ENCODE data around the gene FBXO36.
"Not testable (repeated sequence)": the region's sequence is repeated elsewhere in the genome, so short reads cannot be mapped to it uniquely, and the experiment has no call there.

The FBXO36 gene

GRCh38 chr2:229910832-229911412, 11.4 kb upstream of the FBXO36 start:
- no peak for DNase-seq

DNA sequence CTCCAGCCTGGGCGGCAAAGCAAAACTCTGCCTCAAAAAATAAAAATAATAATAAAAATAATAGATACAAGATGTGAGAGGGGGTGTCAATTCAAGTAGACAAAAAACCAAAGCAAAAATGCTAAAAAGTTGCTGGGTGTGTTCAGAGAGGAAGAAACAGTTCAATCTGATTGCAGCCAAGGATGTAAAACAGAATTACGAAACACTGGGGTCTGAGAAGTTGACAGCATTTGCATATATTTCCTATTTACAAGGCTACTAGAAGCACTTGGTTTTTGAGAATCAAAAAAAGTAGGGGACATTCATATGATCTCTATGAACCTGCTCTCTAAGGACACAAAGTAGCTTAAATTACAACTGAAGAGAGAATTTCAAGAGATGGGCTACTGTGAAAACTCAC, 8.1 kb upstream of the FBXO36 start:
- DNase-seq: no peak

GRCh38 chr2:229917793-229918192, 4.5 kb upstream of the FBXO36 start:
- DNase-seq: no peak

GRCh38 chr2:229920011-229920641, 2.2 kb upstream of the FBXO36 start:
- DNase-seq: no peak

DNA sequence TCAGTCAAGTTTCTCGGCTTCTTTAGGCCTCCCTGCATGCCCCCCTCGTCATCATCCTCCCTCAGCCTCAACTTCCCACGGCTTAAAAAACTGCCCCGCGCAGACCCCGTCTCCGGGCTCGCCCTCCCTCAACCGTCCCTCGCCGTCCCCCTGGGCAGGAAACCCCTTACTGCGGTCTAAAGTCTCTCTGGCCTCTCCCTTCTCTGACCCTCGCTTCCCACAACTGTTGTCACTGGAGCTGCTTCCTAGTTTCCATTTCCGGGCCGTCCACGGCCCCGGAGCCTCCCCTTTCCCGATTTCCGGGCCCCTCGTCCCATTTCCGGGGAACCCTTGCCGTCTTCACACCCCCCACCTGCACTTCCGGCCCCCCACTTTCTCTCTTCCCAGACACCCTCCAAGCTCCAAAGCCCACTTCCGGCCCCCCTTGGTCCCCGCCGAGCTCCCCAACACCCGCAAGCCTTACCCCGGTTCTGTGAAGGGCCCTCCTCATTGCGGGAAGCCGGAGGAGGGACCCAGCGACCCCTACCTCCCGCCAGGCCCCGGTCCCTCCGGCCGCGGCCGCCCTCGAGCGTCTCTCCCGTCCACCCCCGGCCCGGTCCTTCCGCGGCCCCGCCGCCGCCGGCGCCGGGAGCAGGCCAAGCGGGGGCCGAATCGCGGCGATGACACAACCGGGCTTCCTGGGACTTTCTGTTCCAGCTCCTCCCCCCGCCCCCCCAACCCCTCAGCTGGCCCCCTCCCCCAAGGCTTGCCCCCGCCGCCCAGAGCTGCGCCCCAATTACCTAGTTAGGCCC, 1.0 kb upstream of the FBXO36 start:
- peak; percentile 59 for DNase-seq

- DNase-seq: peak; percentile 98
Observed at GRCh38 chr2:229921892-229922448, 333 bp upstream of the FBXO36 start, which contains the start of gene TRIP12. TSS of gene TRIP12 (minus strand) at chr2:229922009. CDS start at chr2:229880079, 41,930 bp downstream.

GRCh38 chr2:229924541-229924940, 2.2 kb downstream of the FBXO36 start:
- not testable (repeated sequence) for DNase-seq

DNA sequence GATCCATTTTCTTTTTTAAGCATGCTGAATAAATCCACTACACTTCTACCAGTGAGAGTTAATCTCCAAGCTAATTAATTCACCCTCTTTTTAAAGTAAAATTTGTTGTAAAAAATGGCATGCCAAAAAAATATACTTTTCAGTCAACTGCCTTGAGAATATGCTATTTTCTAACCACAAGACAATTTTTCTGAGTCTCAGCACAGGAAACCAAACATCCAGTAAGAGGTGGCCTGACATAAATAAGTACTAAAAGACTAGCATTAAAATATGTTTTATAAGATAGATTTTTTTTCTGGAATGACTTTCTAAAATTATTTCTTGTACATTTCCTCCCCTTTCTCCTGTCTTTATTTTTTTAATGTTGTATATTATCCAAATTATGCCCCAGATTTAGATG, 2.9 kb downstream of the FBXO36 start:
- no peak for DNase-seq

DNA sequence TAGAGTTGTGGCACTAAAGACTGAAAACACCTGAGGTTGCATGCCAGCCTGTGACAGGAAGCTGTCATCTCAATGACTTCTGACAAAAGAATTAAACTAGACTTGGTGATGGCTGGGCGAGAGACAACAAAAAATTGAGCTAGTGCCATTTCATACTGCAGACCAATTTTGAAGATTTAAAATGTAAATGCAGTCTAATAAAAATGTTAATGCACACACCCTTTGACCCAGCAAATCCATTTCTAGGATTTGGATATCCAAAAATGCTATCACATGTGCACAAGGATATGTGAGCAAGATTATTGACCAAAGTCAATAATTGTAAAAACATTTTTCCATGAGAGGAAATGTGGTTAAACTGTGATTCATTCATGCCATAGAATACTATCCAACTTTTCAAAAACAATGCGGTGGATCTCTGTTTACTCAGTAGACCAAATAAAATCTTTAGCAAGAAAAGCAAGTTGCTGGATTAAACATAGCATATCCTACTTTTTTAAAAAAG, 5.6 kb downstream of the FBXO36 start:
- DNase-seq: peak; percentile 82

- no peak for DNase-seq
Observed at GRCh38 chr2:229930656-229931055, 8.4 kb downstream of the FBXO36 start.

- DNase-seq: no peak
Observed at GRCh38 chr2:229931241-229931640, 8.9 kb downstream of the FBXO36 start.

DNA sequence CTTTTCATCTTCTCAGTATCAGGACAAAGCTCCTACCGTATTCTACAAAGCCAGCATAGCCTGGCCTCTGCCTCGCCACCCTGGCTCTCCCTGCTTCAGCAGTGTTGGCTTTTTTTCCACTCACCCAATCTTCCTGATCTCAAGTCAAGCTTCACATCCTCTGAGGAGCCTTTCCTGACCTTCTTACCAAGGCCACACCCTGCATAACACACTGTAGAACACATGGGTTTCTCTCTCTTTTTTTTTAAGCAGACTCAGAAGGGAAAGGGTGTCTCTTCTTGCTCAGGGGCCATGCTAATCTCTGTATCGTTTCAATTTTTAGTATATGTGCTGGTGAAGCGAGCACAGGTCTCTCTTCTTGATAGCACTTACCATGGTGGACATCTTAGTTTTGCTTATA, 15.2 kb downstream of the FBXO36 start:
- no peak for DNase-seq

GRCh38 chr2:229942671-229943070, 20.4 kb downstream of the FBXO36 start:
- no peak for DNase-seq

GRCh38 chr2:229943171-229943570, 20.9 kb downstream of the FBXO36 start:
- no peak for DNase-seq

DNA sequence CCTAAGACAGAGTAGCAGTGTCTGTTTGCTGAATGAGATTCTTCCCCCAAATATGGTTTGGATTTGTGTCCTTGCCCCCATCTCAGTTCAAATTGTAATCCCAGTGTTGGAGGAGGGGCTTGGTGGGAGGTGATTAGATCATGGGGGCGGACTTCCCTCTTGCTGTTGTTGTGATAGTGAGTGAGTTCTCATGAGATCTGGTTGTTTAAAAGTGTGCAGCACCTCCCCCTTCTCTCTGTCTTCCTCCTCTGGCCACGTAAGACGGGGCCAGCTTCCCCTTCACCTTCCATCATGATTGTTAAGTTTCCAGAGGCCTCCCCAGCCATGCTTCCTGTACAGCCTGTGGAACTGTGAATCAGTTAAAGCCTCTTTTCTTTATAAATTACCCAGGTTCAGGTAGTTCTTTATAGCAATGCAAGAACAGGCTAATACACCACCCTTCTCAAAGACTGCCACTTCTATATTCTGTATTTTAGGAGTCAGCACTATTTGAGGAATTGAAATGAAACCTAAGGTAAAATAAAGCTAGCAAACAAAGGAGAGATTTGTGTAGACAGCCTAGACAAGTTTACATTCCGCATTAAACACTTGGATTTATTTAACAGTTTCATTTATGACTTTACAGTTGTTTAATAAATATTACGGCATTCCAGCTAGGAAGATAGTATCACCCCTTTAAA, 21.6 kb downstream of the FBXO36 start:
- DNase-seq: no peak

DNA sequence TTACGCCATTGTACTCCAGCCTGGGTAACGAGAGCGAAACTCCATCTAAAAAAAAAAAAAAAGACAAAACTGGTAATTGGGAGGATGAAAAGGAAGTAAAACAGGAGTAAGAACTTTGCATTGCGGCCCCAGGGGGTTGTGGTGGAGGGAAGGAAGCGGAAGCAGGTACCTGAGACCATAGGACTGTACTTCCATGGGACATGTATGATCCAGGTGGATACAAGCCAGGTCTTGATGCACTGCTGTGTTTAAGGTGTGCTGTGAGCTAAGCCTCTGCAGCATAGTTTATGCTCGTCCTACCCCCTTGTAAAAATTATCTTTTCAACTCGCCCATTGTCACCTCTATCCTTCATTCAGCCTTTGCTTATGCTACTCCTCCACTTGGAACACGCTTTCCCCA, 23.7 kb downstream of the FBXO36 start:
- DNase-seq: no peak

GRCh38 chr2:229947544-229947943, 25.2 kb downstream of the FBXO36 start:
- no peak for DNase-seq

GRCh38 chr2:229952256-229952835, 30.0 kb downstream of the FBXO36 start:
- no peak for DNase-seq

- DNase-seq: no peak
Observed at GRCh38 chr2:229955663-229956062, 33.4 kb downstream of the FBXO36 start.

- DNase-seq: no peak
Observed at GRCh38 chr2:229956491-229956890, 34.2 kb downstream of the FBXO36 start.

DNA sequence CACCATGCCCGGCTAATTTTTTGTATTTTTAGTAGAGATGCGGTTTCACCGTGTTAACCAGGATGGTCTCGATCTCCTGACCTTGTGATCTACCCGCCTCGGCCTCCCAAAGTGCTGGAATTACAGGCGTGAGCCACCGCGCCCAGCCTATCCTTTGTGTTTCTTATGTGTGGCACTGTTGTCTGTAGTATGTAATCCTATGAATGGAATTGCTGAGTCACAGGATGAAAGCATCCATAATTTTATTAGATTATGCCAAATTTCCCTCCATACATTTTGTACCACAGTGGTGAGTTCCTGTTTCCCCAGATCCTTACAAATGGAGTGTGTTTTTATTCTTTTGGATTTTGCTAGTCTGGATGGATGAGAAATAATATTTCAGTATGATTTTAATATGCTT, 41.3 kb downstream of the FBXO36 start:
- DNase-seq: not testable (repeated sequence)

GRCh38 chr2:229969921-229970320, 47.6 kb downstream of the FBXO36 start:
- no peak for DNase-seq
